Karpas-422 (cell line): ENCODE results near the gene HUS1. TPM values are rescaled to one million over a fixed set of nuclear protein-coding genes. Genes with fewer than 3 reads are reported as not detected.

Experiments
- DNase-seq: peaks from one replicate; pipeline ENCODE4 v3.0.0-alpha.2; 2015
- H2AFZ ChIP-seq: fragments of 200-600 bp; sonication (generic); 2 replicates; pipeline ENCODE4 v1.6.1; 2014; ENCODE audit warnings: antibody characterized with exemption, low read length, mixed read lengths
- H3K27ac ChIP-seq: fragments of 200-600 bp; sonication (generic); 2 replicates; pipeline ENCODE4 v1.5.1; 2014; ENCODE audit warnings: mild to moderate bottlenecking, low read length, moderate library complexity
- H3K27me3 ChIP-seq: fragments of 200-600 bp; sonication (generic); 2 replicates; pipeline ENCODE4 v1.6.1; 2014; ENCODE audit warnings: low read length, mixed read lengths
- H3K36me3 ChIP-seq: fragments of 200-600 bp; sonication (generic); 2 replicates; pipeline ENCODE4 v1.6.1; 2014; ENCODE audit warnings: low read length, mixed read lengths; ENCODE audit not compliant: insufficient read depth
- H3K4me1 ChIP-seq: fragments of 200-600 bp; sonication (generic); 2 replicates; pipeline ENCODE4 v1.6.1; 2014; ENCODE audit warnings: mild to moderate bottlenecking, low read length, mixed read lengths
- H3K4me2 ChIP-seq: fragments of 200-600 bp; sonication (generic); 2 replicates; pipeline ENCODE4 v1.6.1; 2014; ENCODE audit warnings: low read length, low read depth, mild to moderate bottlenecking; ENCODE audit not compliant: poor library complexity, severe bottlenecking
- H3K4me3 ChIP-seq: fragments of 200-600 bp; sonication (generic); 2 replicates; pipeline ENCODE4 v1.5.1; 2014; ENCODE audit warnings: mild to moderate bottlenecking, antibody characterized with exemption, low read length, mixed read lengths
- H3K79me2 ChIP-seq: fragments of 200-600 bp; sonication (generic); 2 replicates; pipeline ENCODE4 v1.6.1; 2014; ENCODE audit warnings: mild to moderate bottlenecking, low read length, mixed read lengths
- H3K9ac ChIP-seq: fragments of 200-600 bp; sonication (generic); 2 replicates; pipeline ENCODE4 v1.6.0; 2014; ENCODE audit warnings: low read length
- H3K9me2 ChIP-seq: fragments of 200-600 bp; sonication (generic), shearing (Covaris generic); replicated peaks from 2 replicates; pipeline ENCODE4 v1.6.0; 2014; ENCODE audit warnings: mild to moderate bottlenecking, low read length, moderate library complexity; ENCODE audit not compliant: insufficient read depth
- H3K9me3 ChIP-seq: fragments of 300-700, 200-600 bp; sonication (generic); 2 replicates; pipeline ENCODE4 v1.6.1; 2014; ENCODE audit warnings: low read length, mixed read lengths
- H4K20me1 ChIP-seq: fragments of 200-600 bp; sonication (generic); 2 replicates; pipeline ENCODE4 v1.6.1; 2014; ENCODE audit warnings: mild to moderate bottlenecking, antibody characterized with exemption, low read length, low read depth; ENCODE audit not compliant: insufficient read depth
- total RNA-seq: library from RNA; depleted of rRNA; stranded (reverse); fragments of >200 nt; shearing (Covaris generic); gene quantifications from 2 replicates; pipeline ENCODE4 v1.2.3, GENCODE V29; 2014; ENCODE audit warnings: low replicate concordance

The HUS1 gene
- total RNA-seq, 1 experiment from 2014 or later: 19.6 TPM

- no peak for DNase-seq
- H3K27ac ChIP-seq: no peak overlapping the region
- no peak overlapping the region for H2AFZ ChIP-seq
- no peak overlapping the region for H3K4me3 ChIP-seq
- H3K36me3 ChIP-seq: peaks cover 6% of the 10 kb centered on the region
- no peaks in the 10 kb centered on the region for H3K9me2 ChIP-seq
- H3K79me2 ChIP-seq: no peaks in the 10 kb centered on the region
- H4K20me1 ChIP-seq: no peaks in the 10 kb centered on the region
- H3K9me3 ChIP-seq: no peaks in the 10 kb centered on the region
- H3K4me2 ChIP-seq: no peak overlapping the region
- no peaks in the 10 kb centered on the region; the same call in 1 of the 2 replicates for H3K4me1 ChIP-seq
- H3K27me3 ChIP-seq: no peaks in the 10 kb centered on the region
- H3K9ac ChIP-seq: no peak overlapping the region
Observed at GRCh38 chr7:47956220-47956619, 23.2 kb downstream of the HUS1 start.

DNA sequence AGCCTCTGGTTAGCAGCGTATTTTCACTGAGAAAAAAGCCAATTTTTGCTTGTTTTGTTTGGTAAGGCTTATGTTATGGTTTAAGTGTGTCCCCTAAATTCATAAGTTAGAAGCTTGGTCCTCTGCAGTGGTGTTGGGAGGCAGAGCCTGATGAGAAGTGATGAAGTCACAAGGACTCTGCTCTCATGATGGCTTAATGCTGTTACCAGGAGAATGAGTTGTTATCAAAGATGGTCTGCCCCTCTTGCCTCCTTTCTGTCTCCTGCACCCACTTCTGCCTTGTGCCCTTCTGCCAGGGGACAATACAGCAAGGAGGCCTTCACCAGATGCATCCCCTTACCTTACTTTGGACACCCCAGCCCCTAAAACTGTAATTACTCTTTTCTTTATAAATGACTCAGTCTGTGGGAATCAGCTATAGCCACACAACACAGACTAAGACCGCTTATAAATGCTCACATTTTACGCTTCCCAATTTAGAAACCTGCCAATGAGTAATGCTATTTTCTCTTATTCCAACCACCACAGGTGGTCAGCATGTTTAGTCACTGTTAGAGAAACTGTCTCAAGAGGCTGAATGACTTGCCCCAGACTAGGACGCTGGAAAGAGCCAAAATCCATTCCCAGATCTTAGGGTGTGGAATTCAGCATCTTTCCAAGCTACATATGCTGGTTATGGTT, 25.0 kb downstream of the HUS1 start:
- no peaks in the 10 kb centered on the region for H3K9me2 ChIP-seq
- H3K4me1 ChIP-seq: no peaks in the 10 kb centered on the region; the same call in 1 of the 2 replicates
- no peak overlapping the region for H3K9ac ChIP-seq
- H3K36me3 ChIP-seq: no peaks in the 10 kb centered on the region; the same call in 1 of the 2 replicates
- H3K79me2 ChIP-seq: no peaks in the 10 kb centered on the region
- no peak overlapping the region for H3K27ac ChIP-seq
- no peak overlapping the region for H2AFZ ChIP-seq
- H3K4me3 ChIP-seq: no peak overlapping the region
- H4K20me1 ChIP-seq: no peaks in the 10 kb centered on the region
- H3K27me3 ChIP-seq: no peaks in the 10 kb centered on the region
- H3K4me2 ChIP-seq: no peak overlapping the region
- no peaks in the 10 kb centered on the region for H3K9me3 ChIP-seq
- no peak for DNase-seq

DNA sequence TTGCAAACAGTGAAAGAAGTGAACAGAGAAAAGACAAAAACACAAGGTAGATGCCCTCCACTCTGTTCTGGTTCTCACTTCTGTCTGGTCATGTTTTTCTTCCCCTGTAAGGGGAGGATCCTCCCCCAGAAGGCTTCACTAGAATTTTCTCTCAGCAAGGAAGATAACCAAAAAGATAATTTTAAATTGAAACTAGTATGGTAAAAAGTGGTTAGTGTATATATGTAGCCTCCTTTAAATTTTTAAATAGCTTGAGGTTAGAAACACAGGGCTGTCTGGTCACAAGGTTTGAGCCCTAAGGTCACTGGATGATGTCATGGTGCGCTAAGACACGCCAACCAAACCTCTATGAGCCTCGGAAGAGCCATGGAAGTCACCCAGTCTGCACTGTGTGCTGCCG, 25.6 kb downstream of the HUS1 start:
- Histone ChIP-seq H3K9ac (no peak overlapping the region), H3K4me2 (no peak overlapping the region), H3K27me3 (no peaks in the 10 kb centered on the region), H2AFZ (no peak overlapping the region), H3K79me2 (no peaks in the 10 kb centered on the region), H4K20me1 (no peaks in the 10 kb centered on the region), H3K9me3 (no peaks in the 10 kb centered on the region), H3K27ac (no peak overlapping the region), H3K36me3 (no peaks in the 10 kb centered on the region; the same call in 1 of the 2 replicates), H3K9me2 (no peaks in the 10 kb centered on the region), H3K4me1 (no peaks in the 10 kb centered on the region; the same call in 1 of the 2 replicates), H3K4me3 (no peak overlapping the region)
- no peak for DNase-seq

DNA sequence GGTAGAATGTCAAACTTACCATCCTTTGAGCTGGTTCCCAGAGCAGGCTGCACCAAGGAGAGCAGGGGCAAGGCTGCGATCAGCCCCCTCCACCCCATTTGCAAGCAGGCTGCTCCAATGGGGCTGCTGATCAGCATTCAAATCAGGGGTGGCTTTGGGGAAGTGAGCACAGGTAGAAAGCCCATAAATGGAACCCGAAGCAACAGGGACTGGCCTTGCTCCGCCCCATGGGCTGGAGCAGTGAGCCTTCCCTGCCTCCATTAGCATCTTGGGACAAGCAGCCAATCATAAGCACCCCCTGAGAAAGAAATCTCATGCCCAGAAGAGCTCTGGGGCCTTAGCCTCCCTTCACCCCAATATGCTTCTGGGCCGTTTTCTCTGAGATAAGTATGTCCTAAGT, 27.2 kb downstream of the HUS1 start:
- no peaks in the 10 kb centered on the region for H4K20me1 ChIP-seq
- H3K9me3 ChIP-seq: no peaks in the 10 kb centered on the region
- H3K79me2 ChIP-seq: no peaks in the 10 kb centered on the region
- no peaks in the 10 kb centered on the region for H3K27me3 ChIP-seq
- no peak for DNase-seq
- no peak overlapping the region for H3K27ac ChIP-seq
- no peaks in the 10 kb centered on the region; the same call in 1 of the 2 replicates for H3K36me3 ChIP-seq
- no peaks in the 10 kb centered on the region; the same call in 1 of the 2 replicates for H3K4me1 ChIP-seq
- no peak overlapping the region for H2AFZ ChIP-seq
- no peak overlapping the region for H3K4me3 ChIP-seq
- no peaks in the 10 kb centered on the region for H3K9me2 ChIP-seq
- H3K4me2 ChIP-seq: no peak overlapping the region
- H3K9ac ChIP-seq: no peak overlapping the region

GRCh38 chr7:47951374-47951773, 28.0 kb downstream of the HUS1 start:
- DNase-seq: no peak
- Histone ChIP-seq H2AFZ (no peak overlapping the region), H3K79me2 (no peaks in the 10 kb centered on the region), H3K4me1 (no peaks in the 10 kb centered on the region; the same call in 1 of the 2 replicates), H3K4me2 (no peak overlapping the region), H3K4me3 (no peak overlapping the region), H3K9ac (no peak overlapping the region), H3K9me2 (no peaks in the 10 kb centered on the region), H3K27me3 (no peaks in the 10 kb centered on the region), H3K9me3 (no peaks in the 10 kb centered on the region), H3K27ac (no peak overlapping the region), H4K20me1 (no peaks in the 10 kb centered on the region), H3K36me3 (no peaks in the 10 kb centered on the region; the same call in 1 of the 2 replicates)

DNA sequence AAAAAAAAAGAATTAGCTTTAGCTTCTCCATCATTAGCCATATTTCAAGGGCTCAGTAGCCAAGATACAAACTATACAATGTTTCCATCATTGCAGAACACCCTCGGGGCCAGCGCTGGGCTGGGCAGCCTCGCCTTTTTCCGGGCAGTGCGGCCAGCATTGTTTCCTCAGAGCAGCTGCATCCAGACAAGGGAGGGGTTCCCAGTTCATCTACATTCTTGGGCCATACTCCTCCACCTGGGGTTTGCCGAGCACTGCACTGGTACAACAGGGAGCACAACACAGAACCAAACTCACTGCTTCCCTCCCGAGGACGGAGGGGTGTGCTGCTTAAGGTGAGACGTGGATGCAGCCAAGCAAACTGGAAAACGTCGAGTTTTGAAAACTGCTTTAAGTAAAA, 28.7 kb downstream of the HUS1 start:
- H3K27ac ChIP-seq: no peak overlapping the region
- H2AFZ ChIP-seq: no peak overlapping the region
- no peaks in the 10 kb centered on the region for H3K9me3 ChIP-seq
- H3K9ac ChIP-seq: no peak overlapping the region
- H3K36me3 ChIP-seq: no peaks in the 10 kb centered on the region; the same call in 1 of the 2 replicates
- H4K20me1 ChIP-seq: no peaks in the 10 kb centered on the region
- no peak for DNase-seq
- no peaks in the 10 kb centered on the region; the same call in 1 of the 2 replicates for H3K4me1 ChIP-seq
- no peaks in the 10 kb centered on the region for H3K27me3 ChIP-seq
- H3K79me2 ChIP-seq: no peaks in the 10 kb centered on the region
- H3K9me2 ChIP-seq: no peaks in the 10 kb centered on the region
- no peak overlapping the region for H3K4me2 ChIP-seq
- no peak overlapping the region for H3K4me3 ChIP-seq

- no peak overlapping the region for H3K9ac ChIP-seq
Observed at GRCh38 chr7:47949703-47950102, 29.7 kb downstream of the HUS1 start.

DNA sequence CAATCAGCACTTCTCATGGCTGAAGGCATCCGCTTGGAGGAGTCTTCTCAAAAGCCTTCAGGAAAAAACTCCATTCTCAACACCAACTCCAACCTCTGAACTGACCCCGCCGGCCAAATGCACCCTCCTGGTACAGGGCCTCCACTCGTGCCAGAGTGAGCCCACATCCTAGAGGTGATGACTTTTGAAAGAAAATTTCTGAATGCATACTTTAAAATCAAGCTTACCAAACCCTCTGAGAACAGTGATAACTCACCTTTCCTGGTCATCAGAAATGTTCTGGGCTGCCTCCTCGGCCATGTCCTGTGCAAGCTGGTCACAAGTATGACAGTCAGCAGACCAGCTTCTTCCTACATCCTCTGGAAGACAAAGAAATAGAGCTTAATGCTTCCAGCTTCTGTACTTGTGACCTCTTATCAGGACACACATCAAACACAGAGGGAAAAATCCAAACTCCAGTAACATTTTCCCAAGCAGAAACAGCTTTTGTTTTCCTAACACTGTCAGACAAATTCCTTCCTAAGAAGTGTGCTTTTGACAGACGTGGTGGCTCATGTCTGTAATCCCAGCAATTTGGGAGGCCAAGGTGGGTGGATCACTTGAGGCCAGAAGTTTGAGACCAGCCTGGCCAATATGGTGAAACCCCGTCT, 31.1 kb downstream of the HUS1 start, which contains the start of gene PKD1L1:
TSS of gene PKD1L1 (minus strand) at position 326 of the 650 bp plus-strand sequence. CDS start at position 300, 26 bp downstream.
- Histone ChIP-seq H3K4me2 (no peak within 1 kb of the TSS), H4K20me1 (no peaks in the 10 kb centered on the region), H3K27ac (no peak within 1 kb of the TSS), H3K27me3 (no peaks in the 10 kb centered on the region), H3K9me2 (no peaks in the 10 kb centered on the region), H3K36me3 (no peaks in the 10 kb centered on the region), H3K9ac (no peak within 1 kb of the TSS), H3K79me2 (no peaks in the 10 kb centered on the region), H2AFZ (no peak within 1 kb of the TSS), H3K4me3 (no peak within 1 kb of the TSS), H3K9me3 (no peaks in the 10 kb centered on the region), H3K4me1 (no peaks in the 10 kb centered on the region; the same call in 1 of the 2 replicates)
- DNase-seq: no peak

More at GRCh38 chr7:47949703-47950102, 29.7 kb downstream of the HUS1 start:
- Histone ChIP-seq H3K79me2 (no peaks in the 10 kb centered on the region), H3K9me2 (no peaks in the 10 kb centered on the region), H3K4me3 (no peak overlapping the region), H3K27ac (no peak overlapping the region), H3K4me2 (no peak overlapping the region), H3K36me3 (no peaks in the 10 kb centered on the region), H3K9me3 (no peaks in the 10 kb centered on the region), H3K27me3 (no peaks in the 10 kb centered on the region), H3K4me1 (no peaks in the 10 kb centered on the region; the same call in 1 of the 2 replicates), H4K20me1 (no peaks in the 10 kb centered on the region), H2AFZ (no peak overlapping the region)
- DNase-seq: no peak
